Tibial nerve (tissue), 3 donors: ENCODE results near the gene TBX20.

Experiments
- CTCF ChIP-seq, 5 experiments: fragments of 200-600 bp in 3 of 5; fragments of 450-650 bp in 2 of 5; sonication (generic) in 3 of 5; IDR thresholded peaks; one replicate each; pipeline ENCODE4 v1.5.1; 2016 to 2019; ENCODE audit warnings: antibody characterized with exemption in 5 of 5, mild to moderate bottlenecking in 3 of 5, moderate library complexity in 2 of 5
- POLR2A ChIP-seq, 2 donors: fragments of 450-650 bp; IDR thresholded peaks; one replicate each; pipeline ENCODE4 v1.6.1; 2017; ENCODE audit warnings: antibody characterized with exemption in 2 of 2, mild to moderate bottlenecking in 2 of 2, moderate library complexity in 2 of 2

DNA sequence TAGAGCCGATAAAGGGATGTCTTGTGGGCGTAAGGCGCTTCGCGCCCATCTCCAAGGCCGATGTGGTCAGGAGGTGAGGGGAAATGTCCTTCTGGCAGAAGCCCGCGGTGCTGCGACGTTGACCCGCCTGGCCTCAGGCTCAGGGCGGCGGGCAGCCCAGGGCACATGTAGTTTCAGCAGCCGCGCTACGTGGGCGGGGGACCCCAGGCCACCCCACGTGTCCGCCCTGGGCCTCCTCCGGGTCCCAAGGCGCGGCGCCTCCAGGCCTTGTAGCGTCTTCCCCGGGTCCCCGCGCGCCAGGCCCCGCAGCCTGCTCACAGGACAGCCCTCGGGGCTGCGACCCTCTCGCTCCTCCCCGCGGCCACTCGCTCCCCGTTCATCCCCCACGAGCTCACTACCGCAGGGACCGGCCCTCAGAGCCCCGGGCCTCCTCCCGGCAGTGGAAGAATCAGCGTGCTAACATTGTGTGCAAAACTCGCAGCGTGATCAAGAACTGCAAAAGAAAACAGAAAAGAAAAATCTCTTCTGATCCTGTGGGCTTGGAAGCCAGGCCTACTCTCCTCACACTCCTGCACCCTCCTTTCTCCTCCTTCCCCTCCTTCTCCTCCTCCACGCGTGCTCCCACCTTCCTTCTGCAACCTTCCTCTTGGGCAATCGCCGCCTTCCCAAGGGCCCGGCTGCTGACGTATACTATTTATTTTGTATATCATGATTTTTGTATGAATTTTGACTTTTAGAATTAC lies 4.4 kb upstream of the TBX20 start:
- TF ChIP-seq CTCF (IDR thresholded peaks at IDR 0.05) = no peak
- TF ChIP-seq POLR2A (IDR thresholded peaks at IDR 0.05) = no peak
